Myocyte (in vitro differentiated cells): ENCODE measurements around the gene DNAJC12. TPM values are rescaled to one million over a fixed set of nuclear protein-coding genes. Genes with fewer than 3 reads are reported as not detected.
"Not testable (repeated sequence)": the region's sequence is repeated elsewhere in the genome, so short reads cannot be mapped to it uniquely, and the experiment has no call there.

Experiments used
- DNase-seq: peaks from one replicate; pipeline ENCODE4 v3.0.0-alpha.2; 2012; ENCODE audit warnings: low read depth
- total RNA-seq: library from RNA; depleted of rRNA; stranded (reverse); fragments of >200 nt; gene quantifications from 2 replicates; pipeline ENCODE4 v1.2.3, GENCODE V29; 2014

DNAJC12 gene
- total RNA-seq, 1 donor from 2014 or later: 6.0 TPM

- no peak for DNase-seq
Measured at GRCh38 chr10:67794256-67794655, 43.7 kb downstream of the DNAJC12 start.

GRCh38 chr10:67793313-67793712 lies 44.7 kb downstream of the DNAJC12 start:
- DNase-seq: no peak

GRCh38 chr10:67792653-67793052 lies 45.3 kb downstream of the DNAJC12 start:
- no peak for DNase-seq

GRCh38 chr10:67790534-67791408 lies 47.2 kb downstream of the DNAJC12 start:
- DNase-seq: no peak

GRCh38 chr10:67789769-67790168 lies 48.2 kb downstream of the DNAJC12 start:
- DNase-seq: no peak

GRCh38 chr10:67788028-67788886 lies 49.7 kb downstream of the DNAJC12 start:
- peak; percentile 32 for DNase-seq

- no peak for DNase-seq
Measured at GRCh38 chr10:67785098-67785497, 52.9 kb downstream of the DNAJC12 start.

GRCh38 chr10:67784474-67784873 lies 53.5 kb downstream of the DNAJC12 start:
- DNase-seq: no peak

- DNase-seq: no peak
Measured at GRCh38 chr10:67783606-67784294, 54.2 kb downstream of the DNAJC12 start.

GRCh38 chr10:67782530-67782929 lies 55.5 kb downstream of the DNAJC12 start:
- no peak for DNase-seq

- DNase-seq: no peak
Measured at GRCh38 chr10:67780759-67781538, 57.0 kb downstream of the DNAJC12 start.

- not testable (repeated sequence) for DNase-seq
Measured at GRCh38 chr10:67780204-67780621, 57.8 kb downstream of the DNAJC12 start.

GRCh38 chr10:67779465-67780203 lies 58.4 kb downstream of the DNAJC12 start:
- peak; percentile 79 for DNase-seq

- no peak for DNase-seq
Measured at GRCh38 chr10:67776371-67776770, 61.6 kb downstream of the DNAJC12 start.

GRCh38 chr10:67775279-67775678 lies 62.7 kb downstream of the DNAJC12 start:
- no peak for DNase-seq

GRCh38 chr10:67772894-67773511 lies 65.0 kb downstream of the DNAJC12 start:
- no peak for DNase-seq

GRCh38 chr10:67772151-67772550 lies 65.8 kb downstream of the DNAJC12 start:
- no peak for DNase-seq

GRCh38 chr10:67771200-67771599 lies 66.8 kb downstream of the DNAJC12 start:
- no peak for DNase-seq

- DNase-seq: no peak
Measured at GRCh38 chr10:67770537-67770936, 67.5 kb downstream of the DNAJC12 start.

GRCh38 chr10:67767244-67767643 lies 70.7 kb downstream of the DNAJC12 start:
- DNase-seq: no peak
